SK-N-SH treated with all-trans-retinoic acid at 6 μM for 48 hours (cell line): ENCODE data around the gene KLF15.

Source experiments
- ARNTL ChIP-seq: fragments of 450-650 bp; formaldehyde crosslinking; IDR thresholded peaks from 2 replicates; pipeline ENCODE4 v1.5.0; 2020; ENCODE audit warnings: low read depth, mild to moderate bottlenecking, moderate library complexity, borderline replicate concordance
- CREB5 ChIP-seq: fragments of 250-450 bp; sonication (Bioruptor Pico); IDR thresholded peaks from 2 replicates; pipeline ENCODE4 v1.5.1; 2020; ENCODE audit warnings: low read depth, mild to moderate bottlenecking, moderate library complexity
- GLIS3 ChIP-seq: fragments of 250-450 bp; sonication (Bioruptor Pico); IDR thresholded peaks from 2 replicates; pipeline ENCODE4 v1.5.0; 2020; ENCODE audit warnings: mild to moderate bottlenecking, moderate library complexity
- PATZ1 ChIP-seq: fragments of 250-450 bp; sonication (Bioruptor Pico); IDR thresholded peaks from 2 replicates; pipeline ENCODE4 v1.8.0; 2020; ENCODE audit warnings: mild to moderate bottlenecking, moderate library complexity, borderline replicate concordance
- PPARA ChIP-seq: fragments of 250-450 bp; sonication (Bioruptor Pico); IDR thresholded peaks from 2 replicates; pipeline ENCODE4 v1.5.0; 2020; ENCODE audit warnings: mild to moderate bottlenecking, borderline replicate concordance
- SNAI2 ChIP-seq: fragments of 250-450 bp; sonication (Bioruptor Pico); IDR thresholded peaks from 2 replicates; pipeline ENCODE4 v1.5.0; 2020; ENCODE audit warnings: mild to moderate bottlenecking, moderate library complexity
- TCF4 ChIP-seq: fragments of 250-450 bp; sonication (Bioruptor Pico); IDR thresholded peaks from 2 replicates; pipeline ENCODE4 v1.8.0; 2021; ENCODE audit warnings: mild to moderate bottlenecking, moderate library complexity, borderline replicate concordance
- ZNF565 ChIP-seq: fragments of 450-650 bp; formaldehyde crosslinking; conservative IDR thresholded peaks from 2 replicates; pipeline ENCODE4 v1.5.0; 2020; ENCODE audit warnings: low read depth, mild to moderate bottlenecking, moderate library complexity

- no peak for TF ChIP-seq GLIS3
- TF ChIP-seq ARNTL = no peak
- no peak for TF ChIP-seq PATZ1 (CRISPR knock-in tag)
- TF ChIP-seq SNAI2 (CRISPR knock-in tag) = no peak
- TF ChIP-seq CREB5 (CRISPR knock-in tag) = no peak
- TF ChIP-seq ZNF565 (CRISPR knock-in tag) = no peak
- no peak for TF ChIP-seq PPARA
- TF ChIP-seq TCF4 (CRISPR knock-in tag) = no peak
Observed at GRCh38 chr3:126398423-126399350, 41.5 kb upstream of the KLF15 start.
